Tibial artery (tissue), 4 donors: ENCODE results near the gene LY9.

Experiments used
- DNase-seq, 2 donors: peaks; one replicate each; pipeline ENCODE4 v3.0.0-alpha.2; 2019
- H3K27ac ChIP-seq, 2 donors: fragments of 200-600 bp; sonication (generic) in 1 of 2; 1 replicate in 1 of 2; 2 replicates in 1 of 2; pipeline ENCODE4 v1.5.1; 2018 to 2019; ENCODE audit warnings: mild to moderate bottlenecking in 1 of 2
- H3K27me3 ChIP-seq, 2 donors: fragments of 200-600 bp; sonication (generic) in 1 of 2; one replicate each; pipeline versions ENCODE4 v1.5.1 to v1.6.0; 2016 to 2019
- H3K36me3 ChIP-seq, 3 donors: fragments of 200-600 bp; sonication (generic) in 2 of 3; one replicate each; pipeline ENCODE4 v1.5.1; 2016 to 2019; ENCODE audit warnings: mild to moderate bottlenecking in 2 of 3
- H3K4me1 ChIP-seq, 4 donors: fragments of 200-600 bp; sonication (generic) in 2 of 4; 1 replicate in 3 of 4; 2 replicates in 1 of 4; pipeline ENCODE4 v1.5.1; 2016 to 2019
- H3K4me3 ChIP-seq, 2 donors: fragments of 200-600 bp; sonication (generic) in 1 of 2; 1 replicate in 1 of 2; 2 replicates in 1 of 2; pipeline ENCODE4 v1.5.1; 2018 to 2019; ENCODE audit warnings: mild to moderate bottlenecking in 2 of 2
- H3K9me3 ChIP-seq, 3 donors: fragments of 200-600 bp; sonication (generic) in 1 of 3; one replicate each; pipeline ENCODE4 v1.5.1; 2016 to 2019
- intact Hi-C: fragments of 100-400 bp; cut with DNase I; formaldehyde crosslinking; loops from one replicate; pipeline ENCODE4 v1.15.0; 2023; ENCODE audit warnings: low total_unique reads
- TF ChIP-seq, protein P1 (sequence below), 2 experiments: fragments of 200-600 bp in 1 of 2; fragments of 450-650 bp in 1 of 2; IDR thresholded peaks; one replicate each; pipeline ENCODE4 v1.5.1; 2017 to 2019; ENCODE audit warnings: antibody characterized with exemption in 2 of 2, mild to moderate bottlenecking in 1 of 2, moderate library complexity in 1 of 2

Gene LY9

DNA sequence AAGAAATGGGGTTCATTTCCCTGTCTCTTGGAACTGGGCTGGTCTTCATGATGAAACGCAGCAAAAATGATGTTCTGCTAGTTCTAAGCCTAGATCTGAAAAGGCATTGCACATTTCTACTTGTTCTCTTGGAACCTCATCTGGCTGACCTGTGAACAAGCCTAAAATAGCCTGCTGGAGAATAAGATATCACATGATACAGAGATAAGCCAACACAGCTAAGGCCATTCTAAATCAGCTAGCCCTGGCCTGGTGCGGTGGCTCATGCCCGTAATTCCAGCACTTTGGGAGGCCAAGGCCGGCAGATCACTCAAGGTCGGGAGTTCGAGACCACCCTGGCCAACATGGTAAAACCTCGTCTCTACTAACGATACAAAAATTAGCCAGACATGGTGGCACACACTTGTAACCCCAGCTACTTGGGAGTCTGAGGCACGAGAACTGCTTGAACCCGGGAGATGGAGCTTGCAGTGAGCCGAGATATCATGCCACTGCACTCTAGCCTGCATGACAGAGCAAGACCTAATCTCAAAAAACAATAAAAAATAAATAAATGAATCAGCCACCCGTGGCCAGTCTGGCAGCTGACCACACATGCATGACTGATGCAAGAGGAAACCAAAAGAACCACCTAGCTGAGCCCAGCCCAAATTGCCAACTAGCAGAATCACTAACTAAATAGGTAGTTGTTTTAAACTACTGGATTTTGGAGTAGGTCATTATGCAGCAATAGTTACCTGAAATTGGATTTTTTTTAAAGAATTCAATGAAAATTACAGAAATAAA lies 48.7 kb downstream of the LY9 start:
- Histone ChIP-seq H3K27ac (no peak overlapping the region), H3K9me3 (no peaks in the 10 kb centered on the region), H3K4me3 (no peak overlapping the region), H3K27me3 (no peaks in the 10 kb centered on the region), H3K36me3 (no peaks in the 10 kb centered on the region), H3K4me1 (no peaks in the 10 kb centered on the region)
- DNase-seq: no peak
- TF ChIP-seq, protein P1, sequence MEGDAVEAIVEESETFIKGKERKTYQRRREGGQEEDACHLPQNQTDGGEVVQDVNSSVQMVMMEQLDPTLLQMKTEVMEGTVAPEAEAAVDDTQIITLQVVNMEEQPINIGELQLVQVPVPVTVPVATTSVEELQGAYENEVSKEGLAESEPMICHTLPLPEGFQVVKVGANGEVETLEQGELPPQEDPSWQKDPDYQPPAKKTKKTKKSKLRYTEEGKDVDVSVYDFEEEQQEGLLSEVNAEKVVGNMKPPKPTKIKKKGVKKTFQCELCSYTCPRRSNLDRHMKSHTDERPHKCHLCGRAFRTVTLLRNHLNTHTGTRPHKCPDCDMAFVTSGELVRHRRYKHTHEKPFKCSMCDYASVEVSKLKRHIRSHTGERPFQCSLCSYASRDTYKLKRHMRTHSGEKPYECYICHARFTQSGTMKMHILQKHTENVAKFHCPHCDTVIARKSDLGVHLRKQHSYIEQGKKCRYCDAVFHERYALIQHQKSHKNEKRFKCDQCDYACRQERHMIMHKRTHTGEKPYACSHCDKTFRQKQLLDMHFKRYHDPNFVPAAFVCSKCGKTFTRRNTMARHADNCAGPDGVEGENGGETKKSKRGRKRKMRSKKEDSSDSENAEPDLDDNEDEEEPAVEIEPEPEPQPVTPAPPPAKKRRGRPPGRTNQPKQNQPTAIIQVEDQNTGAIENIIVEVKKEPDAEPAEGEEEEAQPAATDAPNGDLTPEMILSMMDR (IDR thresholded peaks at IDR 0.05): no peak
- intact Hi-C loops: no loop called here

DNA sequence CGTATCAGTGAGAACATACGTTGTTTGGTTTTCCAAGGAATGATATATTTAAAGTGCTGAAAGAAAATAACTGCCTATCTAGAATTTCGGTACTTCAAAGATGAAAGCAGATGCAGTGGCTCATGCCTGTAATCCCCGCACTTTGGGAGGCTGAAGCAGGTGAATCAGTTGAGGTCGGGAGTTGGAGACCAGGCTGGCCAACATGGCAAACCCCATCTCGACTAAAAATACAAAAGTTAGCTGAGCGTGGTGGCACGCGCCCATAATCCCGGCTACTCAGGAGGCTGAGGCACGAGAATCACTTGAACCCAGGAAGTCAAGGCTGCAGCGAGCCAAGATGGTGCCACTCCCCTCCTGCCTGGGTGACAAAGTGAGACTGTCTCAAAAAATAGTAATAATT lies 50.3 kb downstream of the LY9 start:
- H3K4me1 ChIP-seq: no peaks in the 10 kb centered on the region
- intact Hi-C loops: no loop called here
- DNase-seq: no peak
- H3K27me3 ChIP-seq: no peaks in the 10 kb centered on the region
- no peaks in the 10 kb centered on the region for H3K36me3 ChIP-seq
- H3K27ac ChIP-seq: no peak overlapping the region
- TF ChIP-seq, protein P1 (IDR thresholded peaks at IDR 0.05): no peak
- no peaks in the 10 kb centered on the region for H3K9me3 ChIP-seq
- H3K4me3 ChIP-seq: no peak overlapping the region

DNA sequence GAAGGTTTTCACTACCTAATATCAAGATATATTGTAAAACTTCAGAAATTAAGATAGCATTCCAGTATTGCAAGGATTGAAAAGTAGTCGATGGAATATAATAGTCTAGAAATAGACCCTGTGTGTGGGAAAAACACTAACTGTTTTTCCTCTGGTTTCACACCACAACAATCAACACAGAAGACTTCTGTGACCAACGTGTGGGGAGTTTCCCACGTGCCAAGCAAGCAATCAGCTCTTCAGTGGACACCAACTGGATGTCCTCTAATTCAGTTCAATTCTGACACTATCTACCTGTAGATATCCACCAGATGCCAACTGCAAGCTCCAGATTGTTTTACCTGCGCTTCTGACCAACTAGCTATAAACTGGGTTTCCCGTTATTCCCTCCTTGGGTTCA lies 54.6 kb downstream of the LY9 start:
- H3K27ac ChIP-seq: no peak overlapping the region
- no peaks in the 10 kb centered on the region for H3K4me1 ChIP-seq
- no peaks in the 10 kb centered on the region for H3K27me3 ChIP-seq
- no peaks in the 10 kb centered on the region for H3K36me3 ChIP-seq
- DNase-seq: no peak
- intact Hi-C loops: no loop called here
- H3K4me3 ChIP-seq: no peak overlapping the region
- H3K9me3 ChIP-seq: no peaks in the 10 kb centered on the region
- TF ChIP-seq, protein P1 (IDR thresholded peaks at IDR 0.05): no peak

DNA sequence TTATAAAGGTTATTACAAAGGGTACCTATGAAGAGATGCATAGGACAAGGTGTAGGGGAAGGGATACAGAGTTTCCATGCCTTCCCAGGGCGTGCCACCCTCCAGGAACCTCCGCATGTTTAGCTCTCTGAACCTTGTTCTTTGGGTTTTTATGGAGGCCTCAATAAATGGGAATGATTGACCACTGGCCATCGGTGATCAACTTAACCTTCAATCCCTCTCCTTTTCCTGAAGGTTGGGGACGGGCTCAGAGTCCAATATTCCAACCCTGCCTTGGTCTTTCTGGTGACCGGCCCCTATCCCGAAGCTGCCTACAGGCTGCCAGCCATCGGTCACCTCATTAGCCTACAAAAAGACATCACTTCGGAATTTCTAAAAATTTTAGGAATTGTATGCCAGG lies 55.0 kb downstream of the LY9 start:
- Histone ChIP-seq H3K27ac (no peak overlapping the region), H3K36me3 (no peaks in the 10 kb centered on the region), H3K4me3 (no peak overlapping the region), H3K9me3 (no peaks in the 10 kb centered on the region), H3K27me3 (no peaks in the 10 kb centered on the region), H3K4me1 (no peaks in the 10 kb centered on the region)
- intact Hi-C loops: no loop called here
- no peak for DNase-seq
- TF ChIP-seq, protein P1 (IDR thresholded peaks at IDR 0.05): no peak

DNA sequence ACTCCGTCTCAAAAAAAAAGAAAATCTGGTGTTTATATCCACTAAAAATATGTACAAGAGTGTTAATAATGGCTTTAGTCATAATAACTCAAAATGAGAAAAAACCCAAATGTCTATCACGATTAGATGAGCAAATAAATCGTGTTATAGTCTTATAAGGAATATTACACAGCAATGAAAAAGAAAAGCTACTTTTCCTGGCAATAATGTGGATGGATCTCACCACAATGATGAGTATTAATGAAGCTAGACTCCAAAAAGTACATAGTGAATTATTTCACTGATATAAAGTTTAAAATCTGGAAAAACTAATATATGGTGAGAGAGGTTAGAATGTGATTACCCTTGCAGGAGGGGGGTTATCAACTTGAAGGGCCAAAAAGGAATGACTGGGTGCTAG lies 57.0 kb downstream of the LY9 start:
- DNase-seq: no peak
- Histone ChIP-seq H3K4me3 (no peak overlapping the region), H3K27me3 (no peaks in the 10 kb centered on the region), H3K4me1 (no peaks in the 10 kb centered on the region), H3K27ac (no peak overlapping the region), H3K36me3 (no peaks in the 10 kb centered on the region), H3K9me3 (no peaks in the 10 kb centered on the region)
- TF ChIP-seq, protein P1 (IDR thresholded peaks at IDR 0.05): no peak
- intact Hi-C loops: no loop called here
